HG03175 (cell line): Measurements from ENCODE around the gene CD320.

Experiments
- ATAC-seq: cut with Tn5 transposase; IDR thresholded peaks from one replicate; pipeline ENCODE4 v1.9.1; 2021; ENCODE audit warnings: mild to moderate bottlenecking, moderate library complexity; ENCODE audit not compliant: unreplicated experiment

The CD320 gene

DNA sequence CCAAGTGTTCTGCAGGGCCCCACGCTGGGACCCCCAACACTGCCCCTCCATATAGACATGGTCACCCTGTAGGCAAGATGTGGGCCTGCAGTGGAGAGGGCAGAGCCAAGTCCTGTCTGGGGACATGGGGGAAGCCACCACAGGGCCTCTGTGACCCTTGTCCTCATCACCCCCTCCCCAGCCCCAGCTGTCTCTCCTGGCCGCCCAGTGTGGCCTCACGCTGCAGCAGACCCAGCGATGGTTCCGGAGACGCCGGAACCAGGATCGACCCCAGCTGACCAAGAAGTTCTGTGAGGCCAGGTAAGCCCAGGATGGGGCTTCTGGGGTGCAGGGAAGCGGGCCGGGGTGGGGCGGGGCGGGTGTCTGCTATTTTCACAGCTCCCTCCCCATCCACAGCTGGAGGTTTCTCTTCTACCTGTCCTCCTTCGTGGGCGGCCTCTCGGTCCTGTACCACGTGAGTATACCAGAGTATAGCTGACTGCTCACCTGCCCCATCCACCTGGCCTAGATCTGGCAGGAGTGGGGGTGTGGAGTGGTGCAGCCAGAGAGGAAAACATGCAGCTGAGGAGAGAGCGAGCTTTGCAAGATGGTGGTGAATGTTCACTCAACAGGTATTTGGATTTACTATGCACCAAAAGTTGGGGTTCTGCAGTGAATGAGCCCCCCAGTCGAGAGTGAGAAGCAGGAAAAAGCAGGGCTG is 52.6 kb downstream of the CD320 start:
- no peak for ATAC-seq

DNA sequence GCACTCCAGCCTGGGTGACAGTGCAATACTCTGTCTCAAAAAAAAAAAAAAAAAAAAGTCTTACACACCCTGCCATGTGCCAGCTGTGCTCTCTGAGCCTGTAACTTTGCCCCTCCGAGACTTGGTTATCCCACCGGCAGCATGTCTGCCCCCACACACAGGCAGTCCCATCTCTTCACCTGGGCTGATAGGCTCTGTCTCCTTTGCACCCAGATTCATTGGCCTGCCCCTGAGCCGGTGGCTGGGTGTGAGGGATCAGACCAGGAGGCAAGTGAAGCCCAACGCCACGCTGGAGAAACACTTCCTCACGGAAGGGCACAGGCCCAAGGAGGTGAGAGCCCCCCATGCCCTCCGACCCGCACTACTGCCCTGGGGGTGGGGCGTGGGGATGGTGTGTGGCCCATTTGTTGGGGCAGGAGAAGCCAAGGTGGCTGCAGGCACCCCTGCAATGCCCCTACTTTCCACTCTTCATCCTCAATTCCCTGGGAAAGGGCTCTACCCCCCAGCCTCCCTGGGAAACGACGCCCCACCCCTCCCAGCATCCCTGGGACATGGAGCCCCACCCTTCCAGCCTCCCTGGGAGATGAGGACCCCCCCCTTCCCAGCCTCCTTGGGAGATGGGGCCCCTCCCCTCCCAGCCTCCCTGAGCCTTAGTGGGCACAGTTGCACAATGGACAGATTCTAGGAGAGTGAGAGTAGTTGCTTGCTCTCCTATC is 53.7 kb downstream of the CD320 start:
- no peak for ATAC-seq

DNA sequence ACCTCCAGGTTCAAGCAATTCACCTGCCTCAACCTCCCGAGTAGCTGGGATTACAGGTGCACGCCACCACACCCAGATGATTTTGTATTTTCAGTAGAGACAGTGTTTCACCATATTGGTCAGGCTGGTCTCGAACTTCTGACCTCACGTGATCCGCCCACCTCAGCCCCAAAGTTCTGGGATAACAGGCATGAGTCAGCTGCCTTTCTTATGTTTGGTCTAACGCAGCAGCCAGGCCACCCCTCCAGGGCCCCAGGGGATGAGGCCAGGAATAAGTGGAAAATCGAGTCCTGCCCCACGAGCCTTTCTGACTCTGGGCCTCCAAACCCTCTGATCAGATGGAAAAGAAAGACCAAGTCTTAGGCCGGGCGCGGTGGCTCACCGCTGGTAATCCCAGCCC is 54.5 kb downstream of the CD320 start:
- ATAC-seq = no peak

DNA sequence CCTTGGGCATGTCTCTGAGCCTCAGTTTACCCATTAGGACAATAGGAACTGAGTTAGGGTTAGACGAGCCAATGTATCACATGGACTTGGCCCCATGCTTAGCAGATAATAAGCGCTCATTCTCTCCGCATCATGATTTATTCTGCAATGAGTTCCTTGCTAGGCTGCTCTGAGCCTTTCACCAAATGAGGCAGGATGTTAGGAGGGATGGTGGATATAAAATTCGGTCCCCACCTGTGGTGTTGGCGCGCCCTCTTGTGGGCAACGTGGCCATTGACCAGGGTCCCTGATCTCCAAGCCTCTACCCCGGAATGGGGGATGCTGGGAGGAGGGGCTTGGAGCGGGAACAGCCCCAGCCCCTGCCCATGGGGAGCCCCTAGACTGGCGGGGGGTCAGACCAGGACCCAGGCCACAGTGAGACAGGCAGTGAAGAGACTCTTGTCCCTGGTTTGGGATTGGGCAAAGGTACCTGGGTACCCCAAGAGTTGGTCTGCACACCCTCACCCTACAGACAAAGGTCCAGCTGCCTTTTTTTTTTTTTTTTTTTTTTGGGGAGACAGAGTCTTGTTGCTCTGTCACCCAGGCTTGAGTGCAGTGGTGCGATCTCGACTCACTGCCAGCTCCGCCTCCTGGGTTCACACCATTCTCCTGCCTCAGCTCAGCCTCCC is 55.1 kb downstream of the CD320 start:
- no peak for ATAC-seq
